ENCODE measurements around the gene CD52.
A peak's percentile ranks its signal among the peaks of the same experiment; 100 is the strongest.

Gene CD52

GRCh38 chr1:26278724-26279455, 38.9 kb upstream of the CD52 start:
- Histone ChIP-seq H3K27me3 (ENCODE audit: insufficient read depth, low read length) (no peaks in the 10 kb centered on the region), H2AFZ (ENCODE audit: low read length, unreplicated experiment) (no peak overlapping the region), H3K36me3 (ENCODE audit: insufficient read depth, low read length) (peaks cover 10% of the 10 kb centered on the region; the same call in 1 of the 2 replicates), H3K4me1 (ENCODE audit: control insufficient read depth, insufficient read depth, low read length, unreplicated experiment) (peaks cover 87% of the 10 kb centered on the region), H3K79me2 (ENCODE audit: control insufficient read depth, insufficient read depth, low read length, unreplicated experiment) (peaks cover 40% of the 10 kb centered on the region), H3K27ac (ENCODE audit: low read depth, low read length) (peak overlapping the region; percentile 89), H3K4me3 (ENCODE audit: low read depth, low read length) (peak overlapping the region; percentile 90)

DNA sequence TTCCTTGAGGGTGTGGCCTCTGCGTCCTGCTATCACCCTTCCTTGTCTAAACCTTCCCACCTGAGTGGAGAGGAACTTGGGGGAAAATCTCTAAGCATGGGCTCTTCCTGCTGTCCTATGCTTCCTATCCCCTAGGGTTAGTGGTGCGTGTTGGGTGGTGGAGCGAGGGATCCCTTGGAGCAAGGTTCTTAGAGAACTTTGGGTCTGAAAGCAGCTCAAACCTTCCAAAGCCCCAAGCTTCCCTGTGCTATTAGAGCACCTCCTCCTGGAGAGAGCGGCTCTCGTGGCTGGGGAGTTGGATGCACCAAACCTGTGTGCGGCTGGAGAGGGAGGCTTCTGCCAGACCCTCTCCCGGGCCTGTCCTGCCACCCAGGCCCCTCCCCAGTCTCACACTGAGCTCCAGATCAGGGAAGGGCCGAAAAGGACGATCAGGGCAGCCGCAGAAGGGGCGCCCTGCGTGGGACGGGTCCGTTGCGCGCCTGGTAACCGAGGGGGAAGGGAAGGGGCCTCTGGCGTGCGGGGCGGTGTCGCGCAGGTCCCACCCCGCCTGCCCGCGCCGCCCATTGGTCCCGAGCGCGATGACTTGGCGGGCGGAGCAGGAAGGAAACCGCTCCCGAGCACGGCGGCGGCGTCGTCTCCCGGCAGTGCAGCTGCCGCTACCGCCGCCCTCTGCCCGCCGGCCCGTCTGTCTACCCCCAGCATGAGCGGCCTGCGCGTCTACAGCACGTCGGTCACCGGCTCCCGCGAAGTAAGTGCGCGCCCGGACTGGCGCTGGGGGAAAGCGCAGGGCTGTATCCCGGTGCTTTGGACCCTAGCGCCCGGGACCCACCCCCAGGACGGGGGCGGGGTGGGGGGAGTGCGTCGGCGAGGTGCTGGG, 38.1 kb upstream of the CD52 start, which contains the start of gene SH3BGRL3:
TSS of gene SH3BGRL3 (plus strand) at position 631 of the 877 bp plus-strand sequence. CDS start at position 701, 70 bp downstream.
- peak within 1 kb of the TSS; percentile 89 for H3K27ac ChIP-seq (ENCODE audit: low read depth, low read length)
- H3K79me2 ChIP-seq (ENCODE audit: control insufficient read depth, insufficient read depth, low read length, unreplicated experiment) = peaks cover 40% of the 10 kb centered on the region
- H2AFZ ChIP-seq (ENCODE audit: low read length, unreplicated experiment) = no peak within 1 kb of the TSS
- H3K36me3 ChIP-seq (ENCODE audit: insufficient read depth, low read length) = peaks cover 10% of the 10 kb centered on the region; the same call in 1 of the 2 replicates
- peaks cover 89% of the 10 kb centered on the region for H3K4me1 ChIP-seq (ENCODE audit: control insufficient read depth, insufficient read depth, low read length, unreplicated experiment)
- no peaks in the 10 kb centered on the region for H3K27me3 ChIP-seq (ENCODE audit: insufficient read depth, low read length)
- peak within 1 kb of the TSS; percentile 90 for H3K4me3 ChIP-seq (ENCODE audit: low read depth, low read length)

DNA sequence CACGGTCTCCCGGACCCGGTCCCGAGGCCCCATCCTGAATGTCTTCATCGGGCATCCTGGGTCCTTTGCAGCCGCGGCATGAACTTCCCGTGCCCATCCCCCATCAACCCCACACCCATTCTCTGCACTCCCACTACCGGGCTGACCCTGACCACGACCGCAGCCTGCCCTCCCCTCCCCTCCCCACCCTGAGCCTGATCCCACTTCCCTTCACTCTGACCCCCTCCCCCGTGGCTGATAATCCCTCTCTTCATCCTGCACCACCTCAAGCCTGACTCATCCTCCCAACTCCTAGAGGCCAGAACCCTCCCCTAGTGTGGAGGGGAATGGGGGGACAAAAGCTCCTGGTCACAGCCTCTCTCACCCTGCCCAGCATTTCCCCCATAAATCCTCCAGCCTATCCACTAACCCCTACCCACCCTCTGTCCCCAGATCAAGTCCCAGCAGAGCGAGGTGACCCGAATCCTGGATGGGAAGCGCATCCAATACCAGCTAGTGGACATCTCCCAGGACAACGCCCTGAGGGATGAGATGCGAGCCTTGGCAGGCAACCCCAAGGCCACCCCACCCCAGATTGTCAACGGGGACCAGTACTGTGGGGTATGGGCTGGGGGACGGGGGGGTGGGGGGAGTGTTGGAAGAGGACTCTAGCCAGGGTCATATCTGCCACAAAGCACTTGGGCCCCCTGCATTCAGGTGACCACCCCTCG, 37.3 kb upstream of the CD52 start:
- peaks cover 10% of the 10 kb centered on the region; the same call in 1 of the 2 replicates for H3K36me3 ChIP-seq (ENCODE audit: insufficient read depth, low read length)
- peaks cover 89% of the 10 kb centered on the region for H3K4me1 ChIP-seq (ENCODE audit: control insufficient read depth, insufficient read depth, low read length, unreplicated experiment)
- no peak overlapping the region for H2AFZ ChIP-seq (ENCODE audit: low read length, unreplicated experiment)

GRCh38 chr1:26281091-26281958, 36.4 kb upstream of the CD52 start:
- no peak overlapping the region for H2AFZ ChIP-seq (ENCODE audit: low read length, unreplicated experiment)
- peak overlapping the region; percentile 89 for H3K27ac ChIP-seq (ENCODE audit: low read depth, low read length)
- peak overlapping the region; percentile 90 for H3K4me3 ChIP-seq (ENCODE audit: low read depth, low read length)
- H3K36me3 ChIP-seq (ENCODE audit: insufficient read depth, low read length) = peaks cover 10% of the 10 kb centered on the region; the same call in 1 of the 2 replicates
- no peaks in the 10 kb centered on the region for H3K27me3 ChIP-seq (ENCODE audit: insufficient read depth, low read length)
- H3K4me1 ChIP-seq (ENCODE audit: control insufficient read depth, insufficient read depth, low read length, unreplicated experiment) = peaks cover 87% of the 10 kb centered on the region
- H3K79me2 ChIP-seq (ENCODE audit: control insufficient read depth, insufficient read depth, low read length, unreplicated experiment) = peaks cover 40% of the 10 kb centered on the region

More for the DNA sequence above, 37.3 kb upstream of the CD52 start:
- Histone ChIP-seq H3K79me2 (ENCODE audit: control insufficient read depth, insufficient read depth, low read length, unreplicated experiment) (peaks cover 40% of the 10 kb centered on the region), H3K27ac (ENCODE audit: low read depth, low read length) (peak overlapping the region; percentile 89), H3K4me3 (ENCODE audit: low read depth, low read length) (peak overlapping the region; percentile 90), H3K27me3 (ENCODE audit: insufficient read depth, low read length) (no peaks in the 10 kb centered on the region)

DNA sequence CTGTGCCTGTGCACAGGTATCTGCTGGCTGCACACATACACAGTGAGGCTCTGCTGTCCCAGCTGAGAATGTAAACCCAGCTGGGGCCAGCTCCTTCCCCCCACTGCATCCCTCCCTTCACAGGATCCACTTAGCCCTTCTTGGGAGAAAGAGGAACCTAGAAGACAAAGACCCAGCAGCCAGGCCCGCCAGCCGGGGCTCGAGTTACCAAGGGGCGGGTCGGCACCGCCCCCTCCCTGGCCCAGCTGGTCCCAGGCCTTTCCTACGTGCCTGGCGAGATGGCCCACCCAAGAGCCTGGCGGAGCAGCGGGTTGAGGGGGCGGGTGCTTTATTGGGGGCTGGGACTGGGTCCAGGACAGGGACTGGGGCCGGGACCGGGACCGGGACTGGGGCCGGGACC, 35.8 kb upstream of the CD52 start:
- Histone ChIP-seq H3K4me1 (ENCODE audit: control insufficient read depth, insufficient read depth, low read length, unreplicated experiment) (peaks cover 87% of the 10 kb centered on the region), H3K79me2 (ENCODE audit: control insufficient read depth, insufficient read depth, low read length, unreplicated experiment) (peaks cover 40% of the 10 kb centered on the region), H3K27me3 (ENCODE audit: insufficient read depth, low read length) (no peaks in the 10 kb centered on the region), H3K36me3 (ENCODE audit: insufficient read depth, low read length) (peaks cover 5% of the 10 kb centered on the region; the same call in 1 of the 2 replicates), H3K4me3 (ENCODE audit: low read depth, low read length) (peak overlapping the region; percentile 90), H2AFZ (ENCODE audit: low read length, unreplicated experiment) (no peak overlapping the region), H3K27ac (ENCODE audit: low read depth, low read length) (peak overlapping the region; percentile 89)

DNA sequence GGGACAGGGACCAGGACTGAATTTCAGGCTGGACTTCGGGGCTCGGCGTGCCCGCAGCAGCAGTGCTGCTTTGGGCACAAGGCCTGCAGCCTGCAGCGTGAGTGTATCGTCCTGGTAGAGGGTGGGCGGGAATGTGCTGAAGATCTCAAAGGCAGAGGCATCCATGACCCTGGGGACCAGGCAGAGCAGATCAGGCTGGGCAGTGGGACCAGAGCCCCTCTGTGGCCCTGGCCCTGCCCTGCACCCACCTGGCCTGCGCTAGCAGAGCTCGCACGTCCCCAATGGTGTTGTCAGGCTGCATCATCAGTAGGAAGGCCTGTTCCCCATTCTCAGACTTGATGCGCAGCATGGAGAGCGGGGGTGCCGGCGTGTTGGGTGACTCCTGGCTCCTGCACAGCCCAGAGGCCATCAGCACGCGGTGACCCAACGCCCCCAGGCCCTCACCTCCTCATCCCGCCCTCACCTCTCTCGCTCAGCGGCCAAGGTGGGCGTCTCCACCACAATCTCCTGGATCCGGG, 35.3 kb upstream of the CD52 start:
- peaks cover 87% of the 10 kb centered on the region for H3K4me1 ChIP-seq (ENCODE audit: control insufficient read depth, insufficient read depth, low read length, unreplicated experiment)
- peaks cover 2% of the 10 kb centered on the region; the same call in 1 of the 2 replicates for H3K36me3 ChIP-seq (ENCODE audit: insufficient read depth, low read length)
- H3K27me3 ChIP-seq (ENCODE audit: insufficient read depth, low read length) = no peaks in the 10 kb centered on the region
- peak overlapping the region; percentile 90 for H3K4me3 ChIP-seq (ENCODE audit: low read depth, low read length)
- H2AFZ ChIP-seq (ENCODE audit: low read length, unreplicated experiment) = no peak overlapping the region
- H3K27ac ChIP-seq (ENCODE audit: low read depth, low read length) = peak overlapping the region; percentile 89
- peaks cover 40% of the 10 kb centered on the region for H3K79me2 ChIP-seq (ENCODE audit: control insufficient read depth, insufficient read depth, low read length, unreplicated experiment)

GRCh38 chr1:26283279-26283853, 34.4 kb upstream of the CD52 start:
- Histone ChIP-seq H3K27me3 (ENCODE audit: insufficient read depth, low read length) (no peaks in the 10 kb centered on the region), H2AFZ (ENCODE audit: low read length, unreplicated experiment) (no peak overlapping the region), H3K4me1 (ENCODE audit: control insufficient read depth, insufficient read depth, low read length, unreplicated experiment) (peaks cover 85% of the 10 kb centered on the region), H3K4me3 (ENCODE audit: low read depth, low read length) (no peak overlapping the region), H3K27ac (ENCODE audit: low read depth, low read length) (peak overlapping the region; percentile 83), H3K36me3 (ENCODE audit: insufficient read depth, low read length) (no peaks in the 10 kb centered on the region), H3K79me2 (ENCODE audit: control insufficient read depth, insufficient read depth, low read length, unreplicated experiment) (peaks cover 40% of the 10 kb centered on the region)

DNA sequence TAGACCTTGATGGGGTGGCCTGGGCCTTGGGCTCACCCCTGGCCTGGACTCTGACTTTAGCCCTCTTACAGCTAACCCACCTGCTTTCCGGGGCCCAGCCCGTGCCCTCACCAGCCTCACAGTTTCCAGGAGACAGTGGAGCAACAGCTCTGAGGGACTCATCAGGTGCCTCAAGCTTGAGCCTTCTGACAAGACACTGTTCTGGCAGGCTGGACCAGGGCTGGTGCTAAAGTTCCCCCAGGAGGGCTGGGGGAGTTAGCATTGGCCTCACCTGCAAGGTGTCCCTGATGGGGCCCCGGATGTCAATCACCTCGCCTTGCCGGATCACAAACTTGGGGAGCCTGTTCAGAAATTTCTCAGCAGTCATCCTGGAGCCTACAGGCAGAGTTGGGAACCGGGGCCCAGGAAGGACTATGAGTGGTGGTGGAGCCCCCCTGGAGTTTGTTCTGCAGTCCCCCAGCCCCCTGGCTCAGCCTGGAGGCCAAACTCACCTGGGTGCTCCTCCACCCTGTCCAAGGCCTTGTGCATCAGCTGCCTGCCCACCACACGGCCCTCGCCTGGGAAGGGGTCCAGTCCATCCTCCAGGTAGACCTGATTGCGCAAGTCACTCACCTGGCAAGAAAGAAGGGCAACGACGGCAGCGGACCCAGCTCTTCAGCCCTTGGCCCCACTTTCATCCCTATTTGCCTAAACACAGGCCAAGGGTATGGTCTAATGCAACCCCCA, 33.7 kb upstream of the CD52 start:
- Histone ChIP-seq H3K4me3 (ENCODE audit: low read depth, low read length) (no peak overlapping the region), H3K36me3 (ENCODE audit: insufficient read depth, low read length) (no peaks in the 10 kb centered on the region), H3K79me2 (ENCODE audit: control insufficient read depth, insufficient read depth, low read length, unreplicated experiment) (peaks cover 39% of the 10 kb centered on the region), H3K27ac (ENCODE audit: low read depth, low read length) (peak overlapping the region; percentile 83), H2AFZ (ENCODE audit: low read length, unreplicated experiment) (no peak overlapping the region), H3K4me1 (ENCODE audit: control insufficient read depth, insufficient read depth, low read length, unreplicated experiment) (peaks cover 83% of the 10 kb centered on the region), H3K27me3 (ENCODE audit: insufficient read depth, low read length) (no peaks in the 10 kb centered on the region)

All from ACC112 (cell line).